ENCODE results near the gene PSMB2. TPM values are rescaled to one million over a fixed set of nuclear protein-coding genes. Genes with fewer than 3 reads are reported as not detected.

The PSMB2 gene
- total RNA-seq, 1 donor from 2014 or later = 39.3 TPM

GRCh38 chr1:35558374-35559316 is 82.7 kb downstream of the PSMB2 start:
- ATAC-seq = no peak

GRCh38 chr1:35557611-35558373 is 83.5 kb downstream of the PSMB2 start, which contains the start of gene NCDN:
Gene NCDN (plus strand): TSS chr1:35557799. CDS start chr1:35558191, 392 bp downstream.
- DNase-seq (ENCODE audit: low spot score) (peak; percentile 96), ATAC-seq (peak; percentile 82)

More at GRCh38 chr1:35558374-35559316, 82.7 kb downstream of the PSMB2 start:
- no peak for DNase-seq (ENCODE audit: low spot score)

GRCh38 chr1:35557118-35557610 is 84.2 kb downstream of the PSMB2 start, which contains the start of gene KIAA0319L:
Gene KIAA0319L (minus strand): TSS chr1:35557403. CDS start chr1:35554491, 2,912 bp downstream.
- ATAC-seq (peak; percentile 85), DNase-seq (ENCODE audit: low spot score) (peak; percentile 91)

GRCh38 chr1:35556484-35557117 is 84.7 kb downstream of the PSMB2 start:
- no peak for DNase-seq (ENCODE audit: low spot score)
- peak; percentile 16 for ATAC-seq

- ATAC-seq (no peak), DNase-seq (ENCODE audit: low spot score) (no peak)
These were observed 85.5 kb downstream of the PSMB2 start for GRCh38 chr1:35555601-35556477.

GRCh38 chr1:35555212-35555584 is 86.1 kb downstream of the PSMB2 start:
- ATAC-seq (no peak), DNase-seq (ENCODE audit: low spot score) (no peak)

GRCh38 chr1:35554266-35555211 is 86.8 kb downstream of the PSMB2 start:
- DNase-seq (ENCODE audit: low spot score) (no peak), ATAC-seq (peak; percentile 13)

- ATAC-seq = no peak
These were observed 87.5 kb downstream of the PSMB2 start for GRCh38 chr1:35553851-35554250.

More at GRCh38 chr1:35553851-35554250, 87.5 kb downstream of the PSMB2 start:
- DNase-seq (ENCODE audit: low spot score) = no peak

Other genes with a start within 250 kb of the PSMB2 start
- gene KIAA0319L, start 84.1 kb downstream of the PSMB2 start, total RNA-seq = 49.2 TPM
- 7.0 TPM for gene NCDN, start 83.7 kb downstream of the PSMB2 start, total RNA-seq
- 0.13 TPM for gene TFAP2E, start 68.2 kb downstream of the PSMB2 start, total RNA-seq
- 2.4 TPM for gene C1orf216, start 77.4 kb upstream of the PSMB2 start, total RNA-seq
- gene CLSPN, start 128.5 kb upstream of the PSMB2 start, total RNA-seq = 0.10 TPM
- gene AGO4, start 166.5 kb upstream of the PSMB2 start, total RNA-seq = 7.0 TPM
- 10.7 TPM for gene AGO1, start 241.7 kb upstream of the PSMB2 start, total RNA-seq

Data from left lobe of liver (tissue), 2 donors.